TTC549 (cell line): Measurements from ENCODE around the gene TFCP2.

ENCODE experiments used
- FAIRE-seq: peaks from 2 replicates; lab custom pipeline; 2012; peaks lifted over from hg19 to GRCh38; lab: Jason Lieb, UNC

Gene TFCP2

GRCh38 chr12:51150777-51151176 lies 22.2 kb downstream of the TFCP2 start:
- FAIRE-seq: no peak

GRCh38 chr12:51147309-51147708 lies 25.6 kb downstream of the TFCP2 start:
- no peak for FAIRE-seq

GRCh38 chr12:51139292-51139844 lies 33.6 kb downstream of the TFCP2 start:
- FAIRE-seq: no peak

- no peak for FAIRE-seq
These were observed 40.2 kb downstream of the TFCP2 start for GRCh38 chr12:51132693-51133092.

- FAIRE-seq: no peak
These were observed 41.0 kb downstream of the TFCP2 start for GRCh38 chr12:51131745-51132521.

GRCh38 chr12:51128919-51129318 lies 44.0 kb downstream of the TFCP2 start:
- no peak for FAIRE-seq

- FAIRE-seq: no peak
These were observed 45.7 kb downstream of the TFCP2 start for GRCh38 chr12:51127050-51127729.

GRCh38 chr12:51126297-51126696 lies 46.6 kb downstream of the TFCP2 start:
- FAIRE-seq: no peak

- FAIRE-seq: no peak
These were observed 48.4 kb downstream of the TFCP2 start for GRCh38 chr12:51124504-51124903.

- FAIRE-seq: no peak
These were observed 50.1 kb downstream of the TFCP2 start for GRCh38 chr12:51122844-51123243.

- no peak for FAIRE-seq
These were observed 54.2 kb downstream of the TFCP2 start for GRCh38 chr12:51118706-51119105.

- no peak for FAIRE-seq
These were observed 57.4 kb downstream of the TFCP2 start for GRCh38 chr12:51115533-51115932.

- no peak for FAIRE-seq
These were observed 64.8 kb downstream of the TFCP2 start for GRCh38 chr12:51108136-51108535.

GRCh38 chr12:51103977-51104376 lies 69.0 kb downstream of the TFCP2 start:
- FAIRE-seq: no peak

- no peak for FAIRE-seq
These were observed 74.3 kb downstream of the TFCP2 start for GRCh38 chr12:51098611-51099010.

GRCh38 chr12:51090705-51091229 lies 82.2 kb downstream of the TFCP2 start:
- FAIRE-seq: no peak

- no peak for FAIRE-seq
These were observed 85.1 kb downstream of the TFCP2 start for GRCh38 chr12:51087818-51088217.

GRCh38 chr12:51086933-51087332 lies 86.0 kb downstream of the TFCP2 start:
- FAIRE-seq: no peak

- FAIRE-seq: no peak
These were observed 87.2 kb downstream of the TFCP2 start for GRCh38 chr12:51085757-51086156.

- peak; percentile 36 for FAIRE-seq
These were observed 89.7 kb downstream of the TFCP2 start, which contains the start of gene CSRNP2 for GRCh38 chr12:51083126-51083833. CSRNP2 (minus strand) TSS chr12:51083596; CDS start chr12:51076561, 7,035 bp downstream.

- FAIRE-seq: no peak
These were observed 90.3 kb downstream of the TFCP2 start for GRCh38 chr12:51082561-51083125.

GRCh38 chr12:51081421-51081820 lies 91.5 kb downstream of the TFCP2 start:
- FAIRE-seq: no peak
